ENCODE measurements around the gene MEGF11. TPM values are rescaled to one million over a fixed set of nuclear protein-coding genes. Genes with fewer than 3 reads are reported as not detected.

MEGF11 gene
- polyA plus RNA-seq, 1 of the 3 experiments (the other 2 are of a cell fraction), result not detected

DNA sequence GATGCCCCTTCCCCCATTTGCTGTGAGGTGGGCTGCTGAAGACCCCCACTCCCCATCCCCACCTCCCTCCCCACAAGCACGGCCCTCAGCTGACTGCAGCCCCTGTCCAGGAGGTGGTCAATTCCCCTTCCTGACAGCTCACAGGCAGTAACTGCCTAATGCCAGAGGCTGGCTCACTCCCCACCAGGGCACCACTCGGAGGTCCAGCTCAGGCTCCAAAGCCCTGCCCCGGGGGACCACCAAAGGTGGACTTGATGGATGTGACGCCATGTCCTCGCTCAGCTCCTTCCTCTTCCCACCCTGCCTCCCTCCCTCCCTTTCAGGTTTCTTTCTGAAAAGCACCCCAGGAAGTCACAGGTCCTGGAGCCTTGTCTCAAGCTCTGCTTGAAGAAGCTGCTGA lies 82.8 kb downstream of the MEGF11 start:
- peaks cover 11% of the 10 kb centered on the region; the same call in 1 of the 2 replicates for H3K27me3 ChIP-seq (ENCODE audit: insufficient read depth)
- H3K27ac ChIP-seq (ENCODE audit: low read depth in 2 of 2, low read length in 1 of 2), result no peak overlapping the region
- TF ChIP-seq TEAD4 (IDR thresholded peaks at IDR 0.05; ENCODE audit: borderline replicate concordance, insufficient read depth), result no peak
- TF ChIP-seq, protein P1, sequence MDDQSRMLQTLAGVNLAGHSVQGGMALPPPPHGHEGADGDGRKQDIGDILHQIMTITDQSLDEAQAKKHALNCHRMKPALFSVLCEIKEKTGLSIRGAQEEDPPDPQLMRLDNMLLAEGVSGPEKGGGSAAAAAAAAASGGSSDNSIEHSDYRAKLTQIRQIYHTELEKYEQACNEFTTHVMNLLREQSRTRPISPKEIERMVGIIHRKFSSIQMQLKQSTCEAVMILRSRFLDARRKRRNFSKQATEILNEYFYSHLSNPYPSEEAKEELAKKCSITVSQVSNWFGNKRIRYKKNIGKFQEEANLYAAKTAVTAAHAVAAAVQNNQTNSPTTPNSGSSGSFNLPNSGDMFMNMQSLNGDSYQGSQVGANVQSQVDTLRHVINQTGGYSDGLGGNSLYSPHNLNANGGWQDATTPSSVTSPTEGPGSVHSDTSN (IDR thresholded peaks at IDR 0.05), result no peak
- no peak for TF ChIP-seq SMC3 (IDR thresholded peaks at IDR 0.05; ENCODE audit: low read depth, low read length)
- no peak for TF ChIP-seq MEF2A (IDR thresholded peaks at IDR 0.05; ENCODE audit: borderline replicate concordance, low read depth)
- TF ChIP-seq CTCF (IDR thresholded peaks at IDR 0.05), result no peak
- TF ChIP-seq RCOR1 (IDR thresholded peaks at IDR 0.05; ENCODE audit: low read length), result no peak
- TF ChIP-seq, protein P2, sequence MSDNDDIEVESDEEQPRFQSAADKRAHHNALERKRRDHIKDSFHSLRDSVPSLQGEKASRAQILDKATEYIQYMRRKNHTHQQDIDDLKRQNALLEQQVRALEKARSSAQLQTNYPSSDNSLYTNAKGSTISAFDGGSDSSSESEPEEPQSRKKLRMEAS (IDR thresholded peaks at IDR 0.05; ENCODE audit: low read depth), result no peak
- no peak for TF ChIP-seq FOXJ3 (CRISPR knock-in tag; IDR thresholded peaks at IDR 0.05)
- TF ChIP-seq NFIC (IDR thresholded peaks at IDR 0.05; ENCODE audit: borderline replicate concordance), result no peak
- TF ChIP-seq, protein P3, sequence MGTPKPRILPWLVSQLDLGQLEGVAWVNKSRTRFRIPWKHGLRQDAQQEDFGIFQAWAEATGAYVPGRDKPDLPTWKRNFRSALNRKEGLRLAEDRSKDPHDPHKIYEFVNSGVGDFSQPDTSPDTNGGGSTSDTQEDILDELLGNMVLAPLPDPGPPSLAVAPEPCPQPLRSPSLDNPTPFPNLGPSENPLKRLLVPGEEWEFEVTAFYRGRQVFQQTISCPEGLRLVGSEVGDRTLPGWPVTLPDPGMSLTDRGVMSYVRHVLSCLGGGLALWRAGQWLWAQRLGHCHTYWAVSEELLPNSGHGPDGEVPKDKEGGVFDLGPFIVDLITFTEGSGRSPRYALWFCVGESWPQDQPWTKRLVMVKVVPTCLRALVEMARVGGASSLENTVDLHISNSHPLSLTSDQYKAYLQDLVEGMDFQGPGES (IDR thresholded peaks at IDR 0.05; ENCODE audit: low read depth, low read length), result no peak
- no peak for TF ChIP-seq MXI1 (IDR thresholded peaks at IDR 0.05; ENCODE audit: low read depth, low read length)
- TF ChIP-seq EZH2phosphoT487 (IDR thresholded peaks at IDR 0.05; ENCODE audit: borderline replicate concordance, low read depth), result no peak
- no peak for TF ChIP-seq YY1 (IDR thresholded peaks at IDR 0.05; ENCODE audit: low read depth)
- TF ChIP-seq RXRA (IDR thresholded peaks at IDR 0.05; ENCODE audit: borderline replicate concordance, low read depth), result no peak
- H3K9me3 ChIP-seq, result no peaks in the 10 kb centered on the region
- CTCF ChIA-PET, result interaction anchor here (0.8 to 1.8 kb wide), 3 partner anchors 20 to 41 kb away, joined by 4 read pairs; no protein-coding TSS in a partner anchor
- H3K9me2 ChIP-seq, result no peaks in the 10 kb centered on the region
- POLR2A ChIA-PET, result no interaction called here
- WGBS (ENCODE audit: low lambda C conversion rate), result 24% methylated on average over 2 of the region's 5 CpGs
- peaks cover 0 to 12% of the 10 kb centered on the region in 2 experiments; a peak in 1 of 4 replicates for H3K4me1 ChIP-seq (ENCODE audit: control insufficient read depth in 1 of 2, insufficient read depth in 2 of 2, low read depth in 1 of 2, low read length in 1 of 2)
- no peak for DNase-seq
- no peaks in the 10 kb centered on the region for H3F3A ChIP-seq (replicated peaks; ENCODE audit: insufficient read depth)
- no peak overlapping the region for H2AFZ ChIP-seq (ENCODE audit: low read depth)
- no peaks in the 10 kb centered on the region for H4K20me1 ChIP-seq (ENCODE audit: insufficient read depth)
- no peaks in the 10 kb centered on the region for H3K36me3 ChIP-seq (replicated peaks in 1 of 2; ENCODE audit: control insufficient read depth in 1 of 2, insufficient read depth in 2 of 2, low read length in 1 of 2)
- H3K4me3 ChIP-seq (ENCODE audit: low read depth in 2 of 2, low read length in 1 of 2), result no peak overlapping the region
- no peak overlapping the region for H3K4me2 ChIP-seq
- H3K9ac ChIP-seq, result no peak overlapping the region
- H3K79me2 ChIP-seq (ENCODE audit: insufficient read depth), result no peaks in the 10 kb centered on the region
